HL-60 (cell line): ENCODE data around the gene INTS3.

Experiments used
- GABPA ChIP-seq: IDR thresholded peaks from 2 replicates; pipeline ENCODE4 v1.6.1; 2012; ENCODE audit warnings: low read depth
- POLR2AphosphoS5 ChIP-seq: IDR thresholded peaks from 2 replicates; pipeline ENCODE4 v1.6.1; 2012; ENCODE audit warnings: low read depth
- SPI1 ChIP-seq: IDR thresholded peaks from 2 replicates; pipeline ENCODE4 v1.6.1; 2012; ENCODE audit warnings: low read depth, mild to moderate bottlenecking, borderline replicate concordance
- TF ChIP-seq, protein P1 (sequence below): IDR thresholded peaks from one replicate; pipeline ENCODE4 v1.5.1; 2011; ENCODE audit warnings: low read length, control low read depth, inconsistent platforms; ENCODE audit not compliant: insufficient read depth

- TF ChIP-seq, protein P1, sequence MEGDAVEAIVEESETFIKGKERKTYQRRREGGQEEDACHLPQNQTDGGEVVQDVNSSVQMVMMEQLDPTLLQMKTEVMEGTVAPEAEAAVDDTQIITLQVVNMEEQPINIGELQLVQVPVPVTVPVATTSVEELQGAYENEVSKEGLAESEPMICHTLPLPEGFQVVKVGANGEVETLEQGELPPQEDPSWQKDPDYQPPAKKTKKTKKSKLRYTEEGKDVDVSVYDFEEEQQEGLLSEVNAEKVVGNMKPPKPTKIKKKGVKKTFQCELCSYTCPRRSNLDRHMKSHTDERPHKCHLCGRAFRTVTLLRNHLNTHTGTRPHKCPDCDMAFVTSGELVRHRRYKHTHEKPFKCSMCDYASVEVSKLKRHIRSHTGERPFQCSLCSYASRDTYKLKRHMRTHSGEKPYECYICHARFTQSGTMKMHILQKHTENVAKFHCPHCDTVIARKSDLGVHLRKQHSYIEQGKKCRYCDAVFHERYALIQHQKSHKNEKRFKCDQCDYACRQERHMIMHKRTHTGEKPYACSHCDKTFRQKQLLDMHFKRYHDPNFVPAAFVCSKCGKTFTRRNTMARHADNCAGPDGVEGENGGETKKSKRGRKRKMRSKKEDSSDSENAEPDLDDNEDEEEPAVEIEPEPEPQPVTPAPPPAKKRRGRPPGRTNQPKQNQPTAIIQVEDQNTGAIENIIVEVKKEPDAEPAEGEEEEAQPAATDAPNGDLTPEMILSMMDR, result no peak
- TF ChIP-seq POLR2AphosphoS5 (no peak), GABPA (no peak), SPI1 (no peak)
These were observed 71.2 kb downstream of the INTS3 start for GRCh38 chr1:153799016-153799415.
